Smooth muscle cell (in vitro differentiated cells): Measurements from ENCODE around the gene TCHP. TPM values are rescaled to one million over a fixed set of nuclear protein-coding genes. Genes with fewer than 3 reads are reported as not detected.

Experiments used
- DNase-seq: peaks from one replicate; lab custom pipeline; 2025; ENCODE audit not compliant: unreplicated experiment; lab: John Stamatoyannopoulos, UW
- H2AFZ ChIP-seq: fragments of 200-600 bp; sonication (generic); 2 replicates; pipeline ENCODE4 v1.6.0; 2016; ENCODE audit warnings: antibody characterized with exemption, low read depth, mild to moderate bottlenecking
- H3F3A ChIP-seq: fragments of 200-600 bp; sonication (generic); 2 replicates; pipeline ENCODE4 v1.6.0; 2017; ENCODE audit warnings: antibody characterized with exemption, low read depth
- H3K27ac ChIP-seq: fragments of 200-600 bp; sonication (generic); 2 replicates; pipeline ENCODE4 v1.5.1; 2016; ENCODE audit warnings: low read depth, mild to moderate bottlenecking
- H3K27me3 ChIP-seq: fragments of 200-600 bp; sonication (generic); 2 replicates; pipeline ENCODE4 v1.6.1; 2016; ENCODE audit warnings: low read depth, mild to moderate bottlenecking
- H3K36me3 ChIP-seq: fragments of 200-600 bp; sonication (generic); 2 replicates; pipeline ENCODE4 v1.5.1; 2016; ENCODE audit warnings: low read depth
- H3K4me1 ChIP-seq: fragments of 200-600 bp; sonication (generic); 2 replicates; pipeline ENCODE4 v1.5.1; 2016; ENCODE audit warnings: low read depth
- H3K4me2 ChIP-seq: fragments of 200-600 bp; sonication (generic); 2 replicates; pipeline ENCODE4 v1.6.0; 2016; ENCODE audit warnings: mild to moderate bottlenecking
- H3K4me3 ChIP-seq: fragments of 200-600 bp; sonication (generic); 2 replicates; pipeline ENCODE4 v1.5.1; 2016; ENCODE audit warnings: mild to moderate bottlenecking
- H3K79me2 ChIP-seq: fragments of 200-600 bp; sonication (generic); 2 replicates; pipeline ENCODE4 v1.6.0; 2016; ENCODE audit warnings: low read depth, mild to moderate bottlenecking
- H3K9ac ChIP-seq: fragments of 200-600 bp; sonication (generic); 2 replicates; pipeline ENCODE4 v1.6.0; 2016; ENCODE audit warnings: low read depth
- H3K9me3 ChIP-seq: fragments of 200-600 bp; sonication (generic); replicated peaks from 2 replicates; pipeline ENCODE4 v1.5.1; 2016; ENCODE audit warnings: low read depth
- H4K20me1 ChIP-seq: fragments of 200-600 bp; sonication (generic); 2 replicates; pipeline ENCODE4 v1.6.0; 2016; ENCODE audit warnings: low read depth
- CTCF ChIP-seq: fragments of 200-600 bp; sonication (generic); IDR thresholded peaks from 2 replicates; pipeline ENCODE4 v1.5.1; 2017; ENCODE audit warnings: borderline replicate concordance, mild to moderate bottlenecking, antibody characterized with exemption; ENCODE audit not compliant: insufficient read depth, poor library complexity, severe bottlenecking
- WGBS: methylation state at CpG from one replicate; pipeline ENCODE4 v1.1.7; 2016; ENCODE audit warnings: low lambda C conversion rate; 5-methylcytosine and 5-hydroxymethylcytosine counted together
- polyA plus RNA-seq: library from polyadenylated mRNA; unstranded; fragments of >200 nt; fragmentation: Nextera tagmentation; extraction: Ambion mirVana; gene quantifications from 2 replicates; pipeline ENCODE4 v1.2.1, GENCODE V29; 2016
- total RNA-seq: library from RNA; depleted of rRNA; stranded (reverse); fragments of >200 nt; gene quantifications from 2 replicates; pipeline ENCODE4 v1.2.3, GENCODE V29; 2014

Gene TCHP
- total and polyA plus RNA-seq, 2 experiments from 2014 or later, result 4.2 to 7.7 TPM

GRCh38 chr12:109870648-109871047 lies 29.4 kb upstream of the TCHP start:
- no peak overlapping the region for H3K4me3 ChIP-seq
- H3K4me1 ChIP-seq, result no peaks in the 10 kb centered on the region
- no peak for DNase-seq
- H3K4me2 ChIP-seq, result no peak overlapping the region
- no peaks in the 10 kb centered on the region for H3F3A ChIP-seq
- H3K9me3 ChIP-seq, result no peaks in the 10 kb centered on the region
- no peaks in the 10 kb centered on the region for H3K36me3 ChIP-seq
- WGBS, result 43% methylated on average over 2 of the region's 2 CpGs
- H2AFZ ChIP-seq, result no peak overlapping the region
- peaks cover 6% of the 10 kb centered on the region for H3K79me2 ChIP-seq
- no peak for TF ChIP-seq CTCF
- H3K9ac ChIP-seq, result no peak overlapping the region
- H3K27ac ChIP-seq, result no peak overlapping the region
- H4K20me1 ChIP-seq, result peaks cover 92% of the 10 kb centered on the region
- H3K27me3 ChIP-seq, result no peaks in the 10 kb centered on the region

GRCh38 chr12:109871668-109872314 lies 28.3 kb upstream of the TCHP start:
- Histone ChIP-seq H2AFZ (no peak overlapping the region), H3F3A (no peaks in the 10 kb centered on the region), H3K36me3 (no peaks in the 10 kb centered on the region), H3K4me2 (no peak overlapping the region), H3K4me3 (no peak overlapping the region), H3K27me3 (no peaks in the 10 kb centered on the region), H3K9ac (no peak overlapping the region), H3K9me3 (no peaks in the 10 kb centered on the region), H3K27ac (no peak overlapping the region), H3K79me2 (peaks cover 11% of the 10 kb centered on the region), H3K4me1 (no peaks in the 10 kb centered on the region), H4K20me1 (peaks cover 94% of the 10 kb centered on the region)
- TF ChIP-seq CTCF, result no peak
- no peak for DNase-seq
- 72% methylated on average over 7 of the region's 7 CpGs for WGBS

- H3K27ac ChIP-seq, result no peak overlapping the region
- DNase-seq, result no peak
Observed at GRCh38 chr12:109873653-109874052, 26.4 kb upstream of the TCHP start.

More at GRCh38 chr12:109873653-109874052, 26.4 kb upstream of the TCHP start:
- Histone ChIP-seq H3K9me3 (no peaks in the 10 kb centered on the region), H3K9ac (no peak overlapping the region), H3K27me3 (no peaks in the 10 kb centered on the region), H3K36me3 (no peaks in the 10 kb centered on the region), H3F3A (no peaks in the 10 kb centered on the region), H2AFZ (no peak overlapping the region), H3K4me1 (peaks cover 6% of the 10 kb centered on the region), H3K79me2 (peaks cover 24% of the 10 kb centered on the region), H4K20me1 (peaks cover 96% of the 10 kb centered on the region), H3K4me2 (no peak overlapping the region), H3K4me3 (no peak overlapping the region)
- TF ChIP-seq CTCF, result no peak
- WGBS, result 95% methylated on average over 6 of the region's 6 CpGs
